ENCODE data around the gene KIF25. TPM values are rescaled to one million over a fixed set of nuclear protein-coding genes. Genes with fewer than 3 reads are reported as not detected.

KIF25 gene
- polyA plus RNA-seq, 1 donor from 2014 or later: not detected

DNA sequence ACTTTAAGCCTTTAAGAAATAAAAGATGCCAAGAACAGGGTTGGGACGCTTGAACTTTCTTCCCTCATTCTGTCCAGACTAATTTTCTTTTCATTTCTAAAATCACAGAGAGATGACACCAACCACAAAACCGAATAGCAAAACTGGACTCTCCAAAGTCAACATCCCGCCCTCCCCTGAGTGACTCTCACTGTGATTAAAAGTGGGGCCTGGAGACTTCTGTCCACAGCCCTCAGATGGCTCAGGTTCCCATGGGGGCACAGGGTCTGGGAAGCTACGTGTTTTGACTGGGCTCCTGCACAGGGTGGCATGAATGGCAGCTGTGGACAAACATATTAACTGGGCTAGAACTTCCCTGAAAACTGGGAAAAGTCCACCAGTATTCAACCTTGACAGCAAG lies 75.3 kb downstream of the KIF25 start:
- Histone ChIP-seq H3K27me3 (ENCODE audit: insufficient read depth, low read depth, low read length) (no peaks in the 10 kb centered on the region), H3K27ac (ENCODE audit: low read length) (no peak overlapping the region), H3K79me2 (replicated peaks; ENCODE audit: insufficient read depth, low read length) (no peaks in the 10 kb centered on the region), H3F3A (ENCODE audit: insufficient read depth, low read length, poor library complexity, severe bottlenecking) (no peaks in the 10 kb centered on the region), H3K9me2 (ENCODE audit: insufficient read depth, low read length) (no peaks in the 10 kb centered on the region), H3K4me3 (ENCODE audit: low read length) (no peak overlapping the region), H3K9ac (ENCODE audit: low read length) (no peak overlapping the region), H3K4me2 (ENCODE audit: low read length) (no peak overlapping the region), H2AFZ (ENCODE audit: low read depth, low read length) (no peak overlapping the region), H4K20me1 (ENCODE audit: insufficient read depth) (no peaks in the 10 kb centered on the region), H3K9me3 (ENCODE audit: low read length) (no peaks in the 10 kb centered on the region), H3K36me3 (ENCODE audit: insufficient read depth, low read length) (no peaks in the 10 kb centered on the region)
- TF ChIP-seq MXI1 (conservative IDR thresholded peaks at IDR 0.05; ENCODE audit: poor library complexity, severe bottlenecking) (no peak), SMC3 (conservative IDR thresholded peaks at IDR 0.05; ENCODE audit: poor library complexity) (no peak), EP300 (conservative IDR thresholded peaks at IDR 0.05; ENCODE audit: poor library complexity, severe bottlenecking) (no peak), POLR2AphosphoS5 (IDR thresholded peaks at IDR 0.05) (no peak), TAF1 (IDR thresholded peaks at IDR 0.05; ENCODE audit: low read depth) (no peak), EZH2 (IDR thresholded peaks at IDR 0.05; ENCODE audit: borderline replicate concordance, insufficient read depth, low read length, poor library complexity, severe bottlenecking) (no peak), RAD21 (conservative IDR thresholded peaks at IDR 0.05) (no peak)
- TF ChIP-seq, protein P1, sequence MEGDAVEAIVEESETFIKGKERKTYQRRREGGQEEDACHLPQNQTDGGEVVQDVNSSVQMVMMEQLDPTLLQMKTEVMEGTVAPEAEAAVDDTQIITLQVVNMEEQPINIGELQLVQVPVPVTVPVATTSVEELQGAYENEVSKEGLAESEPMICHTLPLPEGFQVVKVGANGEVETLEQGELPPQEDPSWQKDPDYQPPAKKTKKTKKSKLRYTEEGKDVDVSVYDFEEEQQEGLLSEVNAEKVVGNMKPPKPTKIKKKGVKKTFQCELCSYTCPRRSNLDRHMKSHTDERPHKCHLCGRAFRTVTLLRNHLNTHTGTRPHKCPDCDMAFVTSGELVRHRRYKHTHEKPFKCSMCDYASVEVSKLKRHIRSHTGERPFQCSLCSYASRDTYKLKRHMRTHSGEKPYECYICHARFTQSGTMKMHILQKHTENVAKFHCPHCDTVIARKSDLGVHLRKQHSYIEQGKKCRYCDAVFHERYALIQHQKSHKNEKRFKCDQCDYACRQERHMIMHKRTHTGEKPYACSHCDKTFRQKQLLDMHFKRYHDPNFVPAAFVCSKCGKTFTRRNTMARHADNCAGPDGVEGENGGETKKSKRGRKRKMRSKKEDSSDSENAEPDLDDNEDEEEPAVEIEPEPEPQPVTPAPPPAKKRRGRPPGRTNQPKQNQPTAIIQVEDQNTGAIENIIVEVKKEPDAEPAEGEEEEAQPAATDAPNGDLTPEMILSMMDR (IDR thresholded peaks at IDR 0.05; ENCODE audit: poor library complexity, severe bottlenecking): no peak
- TF ChIP-seq, protein P2, sequence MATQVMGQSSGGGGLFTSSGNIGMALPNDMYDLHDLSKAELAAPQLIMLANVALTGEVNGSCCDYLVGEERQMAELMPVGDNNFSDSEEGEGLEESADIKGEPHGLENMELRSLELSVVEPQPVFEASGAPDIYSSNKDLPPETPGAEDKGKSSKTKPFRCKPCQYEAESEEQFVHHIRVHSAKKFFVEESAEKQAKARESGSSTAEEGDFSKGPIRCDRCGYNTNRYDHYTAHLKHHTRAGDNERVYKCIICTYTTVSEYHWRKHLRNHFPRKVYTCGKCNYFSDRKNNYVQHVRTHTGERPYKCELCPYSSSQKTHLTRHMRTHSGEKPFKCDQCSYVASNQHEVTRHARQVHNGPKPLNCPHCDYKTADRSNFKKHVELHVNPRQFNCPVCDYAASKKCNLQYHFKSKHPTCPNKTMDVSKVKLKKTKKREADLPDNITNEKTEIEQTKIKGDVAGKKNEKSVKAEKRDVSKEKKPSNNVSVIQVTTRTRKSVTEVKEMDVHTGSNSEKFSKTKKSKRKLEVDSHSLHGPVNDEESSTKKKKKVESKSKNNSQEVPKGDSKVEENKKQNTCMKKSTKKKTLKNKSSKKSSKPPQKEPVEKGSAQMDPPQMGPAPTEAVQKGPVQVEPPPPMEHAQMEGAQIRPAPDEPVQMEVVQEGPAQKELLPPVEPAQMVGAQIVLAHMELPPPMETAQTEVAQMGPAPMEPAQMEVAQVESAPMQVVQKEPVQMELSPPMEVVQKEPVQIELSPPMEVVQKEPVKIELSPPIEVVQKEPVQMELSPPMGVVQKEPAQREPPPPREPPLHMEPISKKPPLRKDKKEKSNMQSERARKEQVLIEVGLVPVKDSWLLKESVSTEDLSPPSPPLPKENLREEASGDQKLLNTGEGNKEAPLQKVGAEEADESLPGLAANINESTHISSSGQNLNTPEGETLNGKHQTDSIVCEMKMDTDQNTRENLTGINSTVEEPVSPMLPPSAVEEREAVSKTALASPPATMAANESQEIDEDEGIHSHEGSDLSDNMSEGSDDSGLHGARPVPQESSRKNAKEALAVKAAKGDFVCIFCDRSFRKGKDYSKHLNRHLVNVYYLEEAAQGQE (IDR thresholded peaks at IDR 0.05; ENCODE audit: borderline replicate concordance): no peak

DNA sequence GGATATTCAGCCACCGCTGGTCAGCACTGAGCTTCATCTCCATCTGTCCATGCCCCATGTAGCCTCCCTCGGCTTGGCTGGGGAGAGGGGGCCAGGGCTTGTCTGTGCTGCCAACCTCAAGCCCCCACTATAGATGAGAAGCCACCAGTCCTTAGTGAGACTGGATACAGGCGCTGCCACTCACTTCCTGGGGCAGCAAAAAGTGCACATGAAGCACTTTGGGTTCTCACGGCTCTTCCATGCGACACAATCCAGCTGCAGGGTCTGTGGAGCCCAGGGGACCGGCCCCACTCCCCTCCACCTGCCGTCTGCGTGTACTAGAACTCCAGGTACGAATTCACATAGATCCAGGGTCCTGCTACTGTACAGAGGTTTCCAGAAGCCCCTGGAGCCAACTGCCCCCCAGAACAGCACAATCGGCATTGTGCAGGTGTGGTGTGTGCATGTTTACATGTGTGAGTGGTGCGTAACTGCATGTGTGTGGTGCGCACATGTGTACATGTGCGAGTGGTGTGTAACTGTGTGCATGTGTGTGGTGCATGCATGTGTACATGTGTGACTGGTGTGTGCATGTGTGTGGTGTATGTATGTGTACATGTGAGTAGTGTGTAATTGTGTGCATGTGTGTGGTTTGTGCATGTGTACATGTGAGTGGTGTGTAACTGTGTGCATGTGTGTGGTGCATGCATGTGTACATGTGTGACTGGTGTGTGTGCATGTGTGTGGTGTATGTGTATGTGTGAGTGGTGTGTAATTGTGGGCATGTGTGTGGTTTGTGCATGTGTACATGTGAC lies 76.7 kb downstream of the KIF25 start:
- H3K27ac ChIP-seq (ENCODE audit: low read length): no peak overlapping the region
- H3K36me3 ChIP-seq (ENCODE audit: insufficient read depth, low read length): no peaks in the 10 kb centered on the region
- H2AFZ ChIP-seq (ENCODE audit: low read depth, low read length): no peak overlapping the region
- no peak overlapping the region for H3K4me3 ChIP-seq (ENCODE audit: low read length)
- no peak overlapping the region for H3K4me2 ChIP-seq (ENCODE audit: low read length)
- H3K9me2 ChIP-seq (ENCODE audit: insufficient read depth, low read length): no peaks in the 10 kb centered on the region
- H3F3A ChIP-seq (ENCODE audit: insufficient read depth, low read length, poor library complexity, severe bottlenecking): no peaks in the 10 kb centered on the region
- H3K9ac ChIP-seq (ENCODE audit: low read length): no peak overlapping the region
- H3K79me2 ChIP-seq (replicated peaks; ENCODE audit: insufficient read depth, low read length): no peaks in the 10 kb centered on the region
- H4K20me1 ChIP-seq (ENCODE audit: insufficient read depth): no peaks in the 10 kb centered on the region
- no peaks in the 10 kb centered on the region for H3K9me3 ChIP-seq (ENCODE audit: low read length)
- H3K27me3 ChIP-seq (ENCODE audit: insufficient read depth, low read depth, low read length): no peaks in the 10 kb centered on the region
- no peak for TF ChIP-seq EZH2 (IDR thresholded peaks at IDR 0.05; ENCODE audit: borderline replicate concordance, insufficient read depth, low read length, poor library complexity, severe bottlenecking)
- no peak for TF ChIP-seq SMC3 (conservative IDR thresholded peaks at IDR 0.05; ENCODE audit: poor library complexity)
- TF ChIP-seq TAF1 (IDR thresholded peaks at IDR 0.05; ENCODE audit: low read depth): no peak
- no peak for TF ChIP-seq RAD21 (conservative IDR thresholded peaks at IDR 0.05)
- TF ChIP-seq, protein P2 (IDR thresholded peaks at IDR 0.05; ENCODE audit: borderline replicate concordance): no peak
- TF ChIP-seq, protein P1 (IDR thresholded peaks at IDR 0.05; ENCODE audit: poor library complexity, severe bottlenecking): no peak
- TF ChIP-seq MXI1 (conservative IDR thresholded peaks at IDR 0.05; ENCODE audit: poor library complexity, severe bottlenecking): no peak
- TF ChIP-seq POLR2AphosphoS5 (IDR thresholded peaks at IDR 0.05): no peak
- no peak for TF ChIP-seq EP300 (conservative IDR thresholded peaks at IDR 0.05; ENCODE audit: poor library complexity, severe bottlenecking)
